ENCODE measurements around the gene BRD1.

DNA sequence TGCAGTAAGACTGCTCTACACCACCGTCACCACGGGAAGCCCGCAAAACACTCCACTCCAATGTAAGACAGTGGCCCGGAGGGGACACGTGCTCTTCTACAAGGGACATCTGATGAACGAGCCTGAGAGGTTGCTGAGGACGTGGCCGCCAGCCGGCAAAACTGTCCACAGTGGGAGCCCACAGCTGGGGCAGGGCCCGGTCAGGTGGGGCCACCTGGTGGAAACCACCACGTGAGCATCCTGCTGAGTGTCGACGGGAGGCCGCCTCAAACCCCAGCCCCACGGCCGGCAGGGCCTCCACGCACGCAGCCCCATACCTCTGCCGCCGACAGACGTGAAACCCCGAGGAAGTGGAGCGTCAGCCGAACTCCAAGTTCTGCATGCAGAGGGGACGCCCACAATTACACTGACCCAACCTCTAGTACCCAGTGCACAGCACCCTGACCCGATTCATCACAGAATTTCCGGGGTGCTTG lies 42.6 kb downstream of the BRD1 start:
- TF ChIP-seq SP1 (IDR thresholded peaks at IDR 0.05) (no peak), FOXK2 (IDR thresholded peaks at IDR 0.05) (no peak)
